OCI-LY7 (cell line): Measurements from ENCODE around the gene NCR1. TPM values are rescaled to one million over a fixed set of nuclear protein-coding genes. Genes with fewer than 3 reads are reported as not detected.
"Not testable (repeated sequence)": the region's sequence is repeated elsewhere in the genome, so short reads cannot be mapped to it uniquely, and the experiment has no call there.

ENCODE experiments used
- BruUV-seq: library from RNA; stranded (reverse); fragments of 400-500 nt; replicated peaks from 2 replicates; lab custom pipeline; 2021; lab: Mats Ljungman, UMichigan
- CTCF ChIA-PET: fragments of 300-600 bp; sonication (Branson Sonifier 250); formaldehyde crosslinking; loops from one replicate; lab custom pipeline; 2022; ENCODE audit warnings: antibody characterized with exemption; ENCODE audit not compliant: unreplicated experiment; lab: Charles Lee
- POLR2A ChIA-PET: fragments of 300-600 bp; sonication (Branson Sonifier 250); formaldehyde crosslinking; loops from one replicate; lab custom pipeline; 2022; ENCODE audit warnings: antibody characterized with exemption; lab: Charles Lee
- DNase-seq: peaks from one replicate; pipeline ENCODE4 v3.0.0-alpha.2; 2015; ENCODE audit warnings: low spot score
- H2AFZ ChIP-seq: fragments of 200-600 bp; sonication (generic), shearing (Covaris generic); 2 replicates; pipeline ENCODE4 v1.6.1; 2014; ENCODE audit warnings: mild to moderate bottlenecking, antibody characterized with exemption, low read length, moderate library complexity
- H3K27ac ChIP-seq: fragments of 200-600 bp; sonication (generic); 2 replicates; pipeline ENCODE4 v1.5.1; 2014; ENCODE audit warnings: mixed run types, low read depth, mild to moderate bottlenecking, moderate library complexity, low read length, inconsistent platforms; ENCODE audit not compliant: poor library complexity, severe bottlenecking
- H3K36me3 ChIP-seq: fragments of 200-600 bp; sonication (generic); 2 replicates; pipeline ENCODE4 v1.6.1; 2014; ENCODE audit warnings: mild to moderate bottlenecking, antibody characterized with exemption, low read length, moderate library complexity, mixed read lengths; ENCODE audit not compliant: insufficient read depth
- H3K4me1 ChIP-seq: fragments of 200-600 bp; sonication (generic); 2 replicates; pipeline ENCODE4 v1.5.1; 2014; ENCODE audit warnings: mild to moderate bottlenecking, low read length; ENCODE audit not compliant: insufficient read depth, poor library complexity, severe bottlenecking
- H3K4me2 ChIP-seq: fragments of 200-600 bp; sonication (generic); 2 replicates; pipeline ENCODE4 v1.6.1; 2014; ENCODE audit warnings: mild to moderate bottlenecking, low read length
- H3K4me3 ChIP-seq: fragments of 200-600 bp; sonication (generic); 2 replicates; pipeline ENCODE4 v1.5.1; 2014; ENCODE audit warnings: mild to moderate bottlenecking, low read depth, low read length; ENCODE audit not compliant: poor library complexity, severe bottlenecking
- H3K79me2 ChIP-seq: fragments of 200-600 bp; sonication (generic); 2 replicates; pipeline ENCODE4 v1.6.1; 2016; ENCODE audit warnings: low read depth, mild to moderate bottlenecking, low read length, moderate library complexity, mixed read lengths; ENCODE audit not compliant: insufficient read depth
- H3K9me2 ChIP-seq: fragments of 200-600 bp; sonication (generic); 2 replicates; pipeline ENCODE4 v1.6.1; 2016; ENCODE audit warnings: mild to moderate bottlenecking, low read length, mixed read lengths; ENCODE audit not compliant: insufficient read depth
- H3K9me3 ChIP-seq: fragments of 200-600 bp; sonication (generic); 2 replicates; pipeline ENCODE4 v1.6.1; 2014; ENCODE audit warnings: mild to moderate bottlenecking, mixed run types, low read length, mixed read lengths
- H4K20me1 ChIP-seq: fragments of 200-600 bp; sonication (generic); 2 replicates; pipeline ENCODE4 v1.6.1; 2014; ENCODE audit warnings: mild to moderate bottlenecking, antibody characterized with exemption, low read length, moderate library complexity, mixed read lengths; ENCODE audit not compliant: insufficient read depth
- EZH2phosphoT487 ChIP-seq: fragments of 200-600 bp; sonication (generic); IDR thresholded peaks from 2 replicates; pipeline ENCODE4 v1.6.1; 2018; ENCODE audit warnings: low read depth, borderline replicate concordance, mild to moderate bottlenecking, mixed run types, antibody characterized with exemption, low read length, moderate library complexity, mixed read lengths
- intact Hi-C: fragments of 100-400 bp; cut with micrococcal nuclease; formaldehyde crosslinking; loops from one replicate; pipeline ENCODE4 v1.10.0; 2022; ENCODE audit not compliant: unreplicated experiment
- total RNA-seq, 2 experiments: library from RNA; depleted of rRNA in 1 of 2; stranded (reverse); fragments of >200 nt in 1 of 2; shearing (Covaris generic) in 1 of 2; gene quantifications; 2 replicates each; pipeline ENCODE4 v1.2.3, GENCODE V29; 2014 to 2022
- TF ChIP-seq, protein P1 (sequence below): fragments of 200-600 bp; sonication (generic); conservative IDR thresholded peaks from 2 replicates; pipeline ENCODE4 v1.5.1; 2014; ENCODE audit warnings: mild to moderate bottlenecking, antibody characterized with exemption, low read length, moderate library complexity, mixed read lengths

Gene NCR1
- total RNA-seq, 2 experiments from 2014 or later: not detected

DNA sequence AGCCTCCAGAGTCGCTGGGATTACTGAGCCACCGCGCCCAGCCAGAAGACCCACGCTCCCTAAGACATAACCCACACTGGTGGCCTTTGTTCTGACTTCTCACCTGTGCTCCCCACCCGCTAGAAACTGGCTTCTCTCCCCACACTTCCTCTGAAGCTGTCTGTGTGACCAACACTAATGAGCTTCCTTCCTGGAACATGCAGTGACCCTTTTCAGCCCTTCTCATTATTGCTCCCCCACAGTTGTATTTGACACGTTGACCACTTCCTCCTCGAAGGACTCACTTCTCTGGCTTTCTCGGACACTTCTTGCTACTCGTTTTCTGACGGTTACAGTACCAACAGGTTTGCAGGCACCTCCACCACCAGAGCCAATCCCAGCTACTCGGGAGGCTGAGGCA is 10.9 kb downstream of the NCR1 start:
- intact Hi-C loops: no loop called here
- peak; percentile 20 for DNase-seq
- TF ChIP-seq, protein P1, sequence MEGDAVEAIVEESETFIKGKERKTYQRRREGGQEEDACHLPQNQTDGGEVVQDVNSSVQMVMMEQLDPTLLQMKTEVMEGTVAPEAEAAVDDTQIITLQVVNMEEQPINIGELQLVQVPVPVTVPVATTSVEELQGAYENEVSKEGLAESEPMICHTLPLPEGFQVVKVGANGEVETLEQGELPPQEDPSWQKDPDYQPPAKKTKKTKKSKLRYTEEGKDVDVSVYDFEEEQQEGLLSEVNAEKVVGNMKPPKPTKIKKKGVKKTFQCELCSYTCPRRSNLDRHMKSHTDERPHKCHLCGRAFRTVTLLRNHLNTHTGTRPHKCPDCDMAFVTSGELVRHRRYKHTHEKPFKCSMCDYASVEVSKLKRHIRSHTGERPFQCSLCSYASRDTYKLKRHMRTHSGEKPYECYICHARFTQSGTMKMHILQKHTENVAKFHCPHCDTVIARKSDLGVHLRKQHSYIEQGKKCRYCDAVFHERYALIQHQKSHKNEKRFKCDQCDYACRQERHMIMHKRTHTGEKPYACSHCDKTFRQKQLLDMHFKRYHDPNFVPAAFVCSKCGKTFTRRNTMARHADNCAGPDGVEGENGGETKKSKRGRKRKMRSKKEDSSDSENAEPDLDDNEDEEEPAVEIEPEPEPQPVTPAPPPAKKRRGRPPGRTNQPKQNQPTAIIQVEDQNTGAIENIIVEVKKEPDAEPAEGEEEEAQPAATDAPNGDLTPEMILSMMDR: no peak
- TF ChIP-seq EZH2phosphoT487: no peak
- Histone ChIP-seq H4K20me1 (no peaks in the 10 kb centered on the region), H3K4me1 (peaks cover 7% of the 10 kb centered on the region), H3K27ac (no peak overlapping the region), H3K9me3 (no peaks in the 10 kb centered on the region), H3K79me2 (no peaks in the 10 kb centered on the region), H2AFZ (0 out of 2 replicates have a peak overlapping the region, but pooled peaks have one; percentile 33), H3K4me2 (no peak overlapping the region), H3K9me2 (no peaks in the 10 kb centered on the region), H3K4me3 (no peak overlapping the region), H3K36me3 (no peaks in the 10 kb centered on the region)
- ChIA-PET POLR2A (no interaction called here), CTCF (no interaction called here)
- BruUV-seq: no TSS peak

DNA sequence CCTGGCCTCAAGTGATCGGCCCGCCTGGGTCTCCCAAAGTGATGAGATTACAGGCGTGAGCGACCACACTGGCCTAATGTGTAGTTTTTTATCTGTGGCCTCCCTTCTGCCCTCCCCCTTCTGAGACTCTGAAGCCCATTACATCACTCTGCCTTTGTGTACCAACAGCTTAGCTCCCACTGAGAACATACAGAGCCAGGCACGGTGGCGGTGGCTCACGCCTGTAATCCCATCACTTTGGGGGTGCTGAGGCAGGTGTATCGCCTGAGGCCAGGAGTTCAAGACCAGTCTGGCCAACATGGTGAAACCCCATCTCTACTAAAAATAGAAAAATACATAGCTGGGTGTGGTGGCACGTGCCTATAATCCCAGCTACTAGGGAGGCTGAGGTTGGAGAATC is 12.6 kb downstream of the NCR1 start:
- ChIA-PET CTCF (no interaction called here), POLR2A (no interaction called here)
- no peak for TF ChIP-seq EZH2phosphoT487
- TF ChIP-seq, protein P1: no peak

DNA sequence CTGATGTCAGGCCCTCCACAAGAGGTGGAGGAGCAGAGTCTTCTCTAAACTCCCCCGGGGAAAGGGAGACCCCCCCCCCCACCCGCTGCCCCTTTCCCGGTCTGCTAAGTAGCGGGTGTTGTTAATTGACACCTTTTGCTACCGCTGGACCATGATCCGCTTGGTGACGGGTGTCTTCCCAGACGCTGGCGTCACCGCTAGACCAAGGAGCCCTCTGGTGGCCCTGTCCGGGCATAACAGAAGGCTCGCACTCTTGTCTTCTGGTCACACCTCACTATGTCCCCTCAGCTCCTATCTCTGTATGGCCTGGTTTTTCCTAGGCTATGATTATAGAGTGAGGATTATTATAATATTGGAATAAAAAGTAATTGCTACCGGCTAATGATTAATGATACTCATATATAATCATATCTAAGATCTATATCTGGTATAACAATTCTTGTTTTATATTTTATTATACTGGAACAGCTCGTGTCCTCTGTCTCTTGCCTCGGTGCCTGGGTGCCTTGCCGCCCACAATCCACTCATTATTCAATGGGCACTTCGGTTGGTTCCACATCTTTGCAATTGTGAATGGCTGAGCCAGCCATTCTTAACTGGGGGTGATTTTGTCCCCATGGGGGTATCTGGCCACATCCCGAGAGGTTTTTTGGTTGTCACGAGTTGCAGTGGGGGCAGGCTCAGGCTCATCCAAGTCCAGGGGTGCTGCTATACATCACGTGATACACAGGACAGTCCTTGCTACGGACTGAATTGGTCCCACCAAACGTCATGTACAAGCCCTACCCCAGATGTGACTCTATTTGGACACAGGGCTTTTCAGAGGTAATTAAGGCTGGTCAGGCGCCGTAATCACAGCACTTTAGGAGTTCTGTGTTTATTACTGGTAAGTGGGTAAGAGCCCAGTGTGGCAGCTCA is 14.0 kb downstream of the NCR1 start:
- H2AFZ ChIP-seq, H3K4me2 ChIP-seq, H3K9me2 ChIP-seq, CTCF ChIA-PET, BruUV-seq, H4K20me1 ChIP-seq, H3K36me3 ChIP-seq, H3K4me1 ChIP-seq, H3K9me3 ChIP-seq, POLR2A ChIA-PET, H3K4me3 ChIP-seq, intact Hi-C loops, H3K27ac ChIP-seq, H3K79me2 ChIP-seq, DNase-seq: not testable (repeated sequence)
- TF ChIP-seq, protein P1: peak; percentile 45

More for the DNA sequence above, 12.6 kb downstream of the NCR1 start:
- Histone ChIP-seq H3K79me2 (no peaks in the 10 kb centered on the region), H3K36me3 (no peaks in the 10 kb centered on the region), H3K4me3 (no peak overlapping the region), H3K9me2 (no peaks in the 10 kb centered on the region), H3K4me1 (peaks cover 7% of the 10 kb centered on the region), H3K9me3 (no peaks in the 10 kb centered on the region), H4K20me1 (no peaks in the 10 kb centered on the region), H3K4me2 (no peak overlapping the region), H2AFZ (no peak overlapping the region), H3K27ac (no peak overlapping the region)
- intact Hi-C loops: no loop called here
- no TSS peak for BruUV-seq
- no peak for DNase-seq
